Islet of Langerhans (tissue), 1 donor: ENCODE results near the gene HCN1.
"Not testable (repeated sequence)": the region's sequence is repeated elsewhere in the genome, so short reads cannot be mapped to it uniquely, and the experiment has no call there.

Experiments used
- FAIRE-seq: peaks from one replicate; lab custom pipeline; 2011; peaks lifted over from hg19 to GRCh38; lab: Jason Lieb, UNC

Gene HCN1

GRCh38 chr5:45414620-45415573 lies 281.3 kb downstream of the HCN1 start:
- FAIRE-seq: no peak

GRCh38 chr5:45411971-45412612 lies 284.1 kb downstream of the HCN1 start:
- FAIRE-seq: peak; percentile 55

DNA sequence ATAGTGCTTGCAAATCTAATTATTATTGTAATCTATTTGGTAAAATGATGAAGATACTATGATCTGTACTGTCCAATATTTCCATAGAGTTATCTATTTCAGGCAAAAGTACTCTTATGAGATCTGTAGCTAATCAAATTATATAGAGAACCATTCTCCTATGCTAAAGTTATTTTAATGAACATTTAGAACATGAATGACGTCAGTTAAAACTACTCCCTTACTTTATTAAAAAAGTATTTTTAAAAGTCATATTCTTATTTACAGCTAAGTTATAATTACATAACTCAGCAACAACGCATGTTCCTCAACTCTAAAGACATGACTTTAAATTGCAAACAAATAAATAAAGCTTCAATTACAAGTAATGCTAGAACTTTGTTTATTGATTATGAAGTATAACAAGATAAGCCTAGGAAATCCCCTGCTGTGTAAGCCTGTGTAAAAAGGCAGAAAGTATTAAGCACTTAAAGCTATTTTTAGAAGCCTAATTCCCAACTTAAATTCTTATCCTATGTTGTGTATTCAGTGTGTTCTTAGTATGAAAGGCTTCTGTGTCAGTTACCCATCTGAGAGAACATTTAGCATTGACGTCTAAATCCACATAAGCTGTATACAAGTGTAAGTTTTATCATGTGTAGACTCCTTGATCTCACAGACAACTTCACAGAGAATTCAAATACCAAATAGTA lies 285.7 kb downstream of the HCN1 start:
- peak; percentile 61 for FAIRE-seq

GRCh38 chr5:45408067-45408466 lies 288.1 kb downstream of the HCN1 start:
- no peak for FAIRE-seq

DNA sequence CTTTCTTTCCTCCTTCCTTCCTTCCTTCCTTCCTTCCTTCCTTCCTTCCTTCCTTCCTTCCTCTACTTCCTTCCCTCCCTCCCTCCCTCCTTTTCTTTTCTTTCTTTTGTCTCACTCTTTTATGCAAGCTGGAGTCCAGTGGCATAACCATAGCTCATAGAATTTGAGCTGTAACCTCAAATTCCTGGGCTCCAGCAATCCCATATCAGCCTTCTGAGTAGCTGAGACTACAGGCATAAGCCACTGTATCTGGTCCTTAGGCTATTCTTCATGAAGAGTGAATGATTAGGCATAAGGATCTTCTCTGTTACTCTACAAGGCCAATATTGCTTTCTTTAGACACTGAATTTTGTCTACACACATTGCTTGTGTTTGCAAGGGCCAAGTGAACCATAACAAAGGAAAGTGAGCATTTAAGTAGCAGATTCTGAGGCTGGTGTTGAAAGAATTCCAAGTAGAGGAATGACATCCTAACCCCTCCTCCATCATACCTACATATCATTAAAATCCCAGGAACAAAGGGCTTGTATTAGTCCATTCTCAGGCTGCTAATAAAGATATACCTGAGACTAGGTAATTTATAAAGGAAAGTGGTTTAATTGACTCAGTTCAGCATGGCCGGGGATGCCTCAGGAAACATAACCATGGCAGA lies 293.2 kb downstream of the HCN1 start:
- FAIRE-seq: no peak

DNA sequence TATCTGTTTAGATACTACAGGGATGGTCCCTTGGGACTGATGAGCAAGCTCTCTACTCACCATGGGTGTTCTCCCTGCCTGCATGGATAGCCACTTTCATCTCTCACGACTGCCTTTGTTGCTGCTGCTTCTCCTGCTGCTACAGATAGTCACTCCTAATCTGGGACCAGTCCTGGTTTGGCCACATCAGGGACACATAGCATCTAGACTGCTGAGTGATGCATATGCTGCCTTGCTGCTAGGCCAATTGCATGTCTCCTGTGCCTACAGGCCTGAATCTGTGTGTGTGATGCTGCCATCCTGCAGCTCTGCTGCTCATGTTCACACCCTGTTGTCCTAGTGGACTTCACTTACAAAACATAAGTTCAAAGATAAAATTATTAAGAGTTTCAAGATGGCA lies 297.1 kb downstream of the HCN1 start:
- no peak for FAIRE-seq

DNA sequence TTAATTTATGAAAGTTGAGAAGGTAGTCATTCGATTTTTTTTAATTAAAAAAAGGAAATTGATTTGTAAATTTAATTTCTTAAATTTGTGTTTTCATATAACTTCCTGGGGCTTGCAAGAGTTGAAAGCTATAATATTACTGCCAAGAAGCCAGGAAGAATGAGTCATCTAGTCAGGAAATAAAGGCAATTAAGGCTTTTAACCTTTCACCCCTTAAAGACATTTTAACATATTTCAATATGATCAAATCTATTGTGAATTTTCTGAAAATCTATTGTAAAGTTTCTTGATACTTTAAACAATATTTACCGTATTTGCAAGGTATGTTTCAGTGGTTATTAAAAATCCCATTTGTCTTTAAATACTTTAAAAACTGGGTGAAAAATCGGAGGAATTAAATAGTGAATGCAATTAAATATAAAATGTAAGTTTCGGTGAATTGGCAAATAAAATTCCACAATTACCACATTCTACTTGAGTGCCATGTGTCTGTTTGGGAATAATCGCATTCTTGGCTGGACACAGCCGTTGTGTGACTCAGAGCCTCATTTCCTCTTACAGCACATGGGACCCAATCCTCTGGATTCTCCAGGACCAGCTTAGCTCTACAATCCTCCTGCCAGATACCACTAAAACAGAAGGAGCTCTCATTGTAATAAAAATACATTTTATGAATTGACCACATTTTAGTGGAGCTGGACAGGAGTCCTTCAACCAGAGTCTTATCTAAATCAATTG lies 310.7 kb downstream of the HCN1 start:
- FAIRE-seq: no peak

GRCh38 chr5:45383985-45384384 lies 312.2 kb downstream of the HCN1 start:
- FAIRE-seq: no peak

DNA sequence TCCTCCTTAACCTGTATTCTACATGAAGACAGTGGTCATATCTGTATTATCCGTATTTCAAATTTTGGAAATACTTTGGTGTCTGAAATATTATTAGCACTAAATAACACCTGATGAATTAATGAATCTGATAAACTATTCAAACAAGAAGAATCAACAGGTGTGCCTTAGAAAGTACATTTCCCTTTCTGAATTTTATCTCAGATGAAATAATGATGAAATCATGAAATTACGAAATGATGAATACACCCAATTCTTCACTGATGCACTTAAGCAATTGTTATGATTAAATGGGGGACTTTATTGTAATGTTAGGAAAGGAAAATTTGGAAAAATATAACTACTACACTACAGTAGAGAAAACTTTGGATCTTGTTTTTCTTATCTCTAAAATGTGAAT lies 313.6 kb downstream of the HCN1 start:
- no peak for FAIRE-seq

GRCh38 chr5:45376417-45376816 lies 319.8 kb downstream of the HCN1 start:
- no peak for FAIRE-seq

DNA sequence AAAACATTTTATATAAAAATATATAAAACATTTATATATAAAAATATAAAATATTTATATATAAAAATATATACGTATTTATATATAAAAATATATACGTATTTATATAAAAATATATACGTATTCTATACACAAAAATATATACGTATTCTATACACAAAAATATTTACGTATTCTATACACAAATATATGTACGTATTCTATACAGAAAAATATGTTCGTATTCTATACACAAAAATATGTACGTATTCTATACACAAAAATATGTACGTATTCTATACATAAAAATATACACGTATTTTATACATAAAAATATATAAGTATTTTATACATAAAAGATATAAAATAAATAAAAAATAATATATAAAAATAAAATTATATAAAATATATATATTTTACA lies 323.6 kb downstream of the HCN1 start:
- no peak for FAIRE-seq

- FAIRE-seq: not testable (repeated sequence)
These were observed 324.8 kb downstream of the HCN1 start for GRCh38 chr5:45371423-45371822.

GRCh38 chr5:45355189-45355992 lies 340.8 kb downstream of the HCN1 start:
- no peak for FAIRE-seq

GRCh38 chr5:45336464-45336863 lies 359.7 kb downstream of the HCN1 start:
- no peak for FAIRE-seq

- FAIRE-seq: no peak
These were observed 360.2 kb downstream of the HCN1 start for GRCh38 chr5:45335978-45336377.

DNA sequence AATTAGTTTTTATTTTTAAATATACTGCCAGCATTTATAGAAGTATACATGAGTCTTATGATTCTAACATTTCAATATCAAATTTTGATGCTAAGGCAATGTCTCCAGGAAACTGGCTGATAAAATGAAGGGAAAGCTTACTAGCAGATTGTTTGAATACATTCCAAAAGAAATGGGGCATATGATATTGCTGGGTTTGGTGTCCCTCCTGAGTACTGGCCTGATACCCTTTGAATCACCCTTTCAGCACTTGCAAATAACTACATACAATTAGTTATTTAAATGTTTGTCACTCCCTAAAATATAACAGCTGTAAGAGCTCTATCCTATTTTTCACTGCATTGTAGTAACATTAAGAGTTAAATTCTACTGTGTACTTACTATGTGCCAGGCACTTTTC lies 360.8 kb downstream of the HCN1 start:
- FAIRE-seq: no peak

DNA sequence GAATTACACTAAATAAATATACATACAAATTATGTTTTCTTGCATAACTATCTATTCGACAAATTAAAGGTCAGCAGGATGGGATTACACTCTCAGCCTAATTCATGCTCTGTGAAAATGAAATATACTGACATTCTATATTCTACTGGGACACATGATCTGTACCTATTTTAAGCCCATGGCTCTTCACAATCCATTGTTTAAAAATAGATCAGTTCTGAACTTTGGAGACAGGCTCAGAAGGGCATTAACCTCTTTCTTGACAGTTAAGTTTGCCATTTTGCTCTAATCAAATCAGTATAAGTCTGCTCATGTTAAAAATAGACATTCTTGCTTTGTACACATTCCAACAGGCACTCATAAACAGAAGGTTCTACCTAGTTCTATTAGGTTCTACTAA lies 361.2 kb downstream of the HCN1 start:
- FAIRE-seq: no peak

- FAIRE-seq: not testable (repeated sequence)
These were observed 383.6 kb downstream of the HCN1 start for GRCh38 chr5:45312627-45313026.

GRCh38 chr5:45295231-45295630 lies 400.9 kb downstream of the HCN1 start:
- FAIRE-seq: no peak

DNA sequence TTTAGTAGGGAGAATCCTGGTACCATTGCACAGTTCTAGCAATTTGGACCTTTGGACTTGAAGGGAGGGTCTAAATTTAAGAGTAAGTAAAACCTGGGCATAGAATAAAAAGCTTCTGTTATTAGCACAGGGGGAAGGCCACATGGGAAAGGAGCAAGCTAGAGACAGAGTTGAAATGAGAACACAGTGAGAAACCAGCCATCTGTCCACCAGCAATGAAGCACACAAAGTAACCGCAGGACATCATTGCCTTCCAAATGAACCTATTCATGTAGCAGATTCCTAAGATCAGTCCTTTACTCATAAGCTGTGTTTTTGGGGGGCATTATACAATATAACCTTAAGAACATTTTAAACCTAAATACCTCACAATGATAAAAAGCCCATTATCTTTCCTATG lies 407.4 kb downstream of the HCN1 start:
- no peak for FAIRE-seq

DNA sequence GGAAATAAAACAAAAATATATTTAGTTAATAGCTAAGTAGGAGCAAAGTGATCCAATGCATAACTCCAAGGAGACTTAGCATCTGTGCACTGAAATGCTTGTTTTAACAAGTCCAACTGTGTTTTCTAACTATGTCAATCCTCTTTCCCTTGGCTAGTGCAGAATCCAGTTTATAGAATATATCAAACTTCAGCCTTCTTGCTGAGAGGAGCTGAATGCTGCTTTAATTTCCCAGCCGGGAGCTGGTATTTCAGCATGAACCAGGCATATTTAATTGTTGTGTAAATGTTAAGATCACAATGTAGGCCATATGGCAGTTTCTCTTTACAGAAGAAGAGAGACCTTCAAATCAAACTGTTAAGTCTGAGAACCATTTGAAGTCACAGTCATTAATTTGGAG lies 411.7 kb downstream of the HCN1 start:
- FAIRE-seq: no peak
